BE2C (cell line): ENCODE data around the gene PPOX.

Experiments used
- DNase-seq: peaks from one replicate; pipeline ENCODE4 v3.0.0-alpha.2; 2020
- H3K27me3 ChIP-seq: fragments of 250-450 bp; sonication (Bioruptor Pico); 2 replicates; pipeline ENCODE4 v1.5.1; 2020; ENCODE audit warnings: mild to moderate bottlenecking
- H3K36me3 ChIP-seq: fragments of 250-450 bp; sonication (Bioruptor Pico); 2 replicates; pipeline ENCODE4 v1.5.1; 2020; ENCODE audit warnings: mild to moderate bottlenecking
- H3K4me1 ChIP-seq: fragments of 250-450 bp; sonication (Bioruptor Pico); 2 replicates; pipeline ENCODE4 v1.5.1; 2020
- H3K4me3 ChIP-seq: 2 replicates; pipeline ENCODE4 v1.5.1; 2011; ENCODE audit warnings: low read depth, low read length
- H3K9me3 ChIP-seq: fragments of 250-450 bp; sonication (Bioruptor Pico); 2 replicates; pipeline ENCODE4 v1.5.1; 2020
- CTCF ChIP-seq: IDR thresholded peaks from 2 replicates; pipeline ENCODE4 v1.5.1; 2012; ENCODE audit warnings: mild to moderate bottlenecking, low read depth, low read length

The PPOX gene

GRCh38 chr1:161140755-161141400 lies 25.3 kb upstream of the PPOX start:
- no peaks in the 10 kb centered on the region for H3K9me3 ChIP-seq

GRCh38 chr1:161145832-161146231 lies 20.4 kb upstream of the PPOX start:
- H3K4me3 ChIP-seq = no peak overlapping the region
- DNase-seq = no peak
- no peaks in the 10 kb centered on the region for H3K36me3 ChIP-seq
- no peaks in the 10 kb centered on the region for H3K9me3 ChIP-seq
- H3K27me3 ChIP-seq = no peaks in the 10 kb centered on the region
- no peak for TF ChIP-seq CTCF
- no peaks in the 10 kb centered on the region for H3K4me1 ChIP-seq

More at GRCh38 chr1:161140755-161141400, 25.3 kb upstream of the PPOX start:
- TF ChIP-seq CTCF = no peak
- Histone ChIP-seq H3K36me3 (no peaks in the 10 kb centered on the region), H3K27me3 (no peaks in the 10 kb centered on the region), H3K4me1 (no peaks in the 10 kb centered on the region), H3K4me3 (no peak overlapping the region)
- DNase-seq = no peak

GRCh38 chr1:161153176-161153575 lies 13.1 kb upstream of the PPOX start:
- no peak for TF ChIP-seq CTCF
- no peak for DNase-seq
- no peaks in the 10 kb centered on the region for H3K4me1 ChIP-seq
- H3K9me3 ChIP-seq = no peaks in the 10 kb centered on the region
- peak overlapping the region; percentile 82 for H3K4me3 ChIP-seq
- H3K36me3 ChIP-seq = no peaks in the 10 kb centered on the region
- H3K27me3 ChIP-seq = no peaks in the 10 kb centered on the region

- H3K27me3 ChIP-seq = no peaks in the 10 kb centered on the region
Observed at GRCh38 chr1:161153682-161154337, 12.4 kb upstream of the PPOX start, which contains the start of gene UFC1. TSS of gene UFC1 (plus strand) at chr1:161153978. CDS start at chr1:161153998, 20 bp downstream.

GRCh38 chr1:161157867-161158266 lies 8.4 kb upstream of the PPOX start:
- no peak for TF ChIP-seq CTCF
- no peaks in the 10 kb centered on the region; the same call in 1 of the 2 replicates for H3K4me1 ChIP-seq

More at GRCh38 chr1:161153682-161154337, 12.4 kb upstream of the PPOX start, which contains the start of gene UFC1:
- Histone ChIP-seq H3K36me3 (no peaks in the 10 kb centered on the region), H3K4me3 (peak within 1 kb of the TSS; percentile 82), H3K9me3 (no peaks in the 10 kb centered on the region), H3K4me1 (no peaks in the 10 kb centered on the region; the same call in 1 of the 2 replicates)
- DNase-seq = peak; percentile 78
- no peak for TF ChIP-seq CTCF

More at GRCh38 chr1:161157867-161158266, 8.4 kb upstream of the PPOX start:
- H3K27me3 ChIP-seq = no peaks in the 10 kb centered on the region
- no peaks in the 10 kb centered on the region for H3K9me3 ChIP-seq
- DNase-seq = no peak
- H3K36me3 ChIP-seq = no peaks in the 10 kb centered on the region; the same call in 1 of the 2 replicates
- H3K4me3 ChIP-seq = no peak overlapping the region
